Measurements from ENCODE around the gene ZNF423. TPM values are rescaled to one million over a fixed set of nuclear protein-coding genes. Genes with fewer than 3 reads are reported as not detected.
A peak's percentile ranks its signal among the peaks of the same experiment; 100 is the strongest.

The ZNF423 gene
- polyA plus RNA-seq, 1 of the 3 experiments (the other 2 are of a cell fraction), result 1.2 TPM

DNA sequence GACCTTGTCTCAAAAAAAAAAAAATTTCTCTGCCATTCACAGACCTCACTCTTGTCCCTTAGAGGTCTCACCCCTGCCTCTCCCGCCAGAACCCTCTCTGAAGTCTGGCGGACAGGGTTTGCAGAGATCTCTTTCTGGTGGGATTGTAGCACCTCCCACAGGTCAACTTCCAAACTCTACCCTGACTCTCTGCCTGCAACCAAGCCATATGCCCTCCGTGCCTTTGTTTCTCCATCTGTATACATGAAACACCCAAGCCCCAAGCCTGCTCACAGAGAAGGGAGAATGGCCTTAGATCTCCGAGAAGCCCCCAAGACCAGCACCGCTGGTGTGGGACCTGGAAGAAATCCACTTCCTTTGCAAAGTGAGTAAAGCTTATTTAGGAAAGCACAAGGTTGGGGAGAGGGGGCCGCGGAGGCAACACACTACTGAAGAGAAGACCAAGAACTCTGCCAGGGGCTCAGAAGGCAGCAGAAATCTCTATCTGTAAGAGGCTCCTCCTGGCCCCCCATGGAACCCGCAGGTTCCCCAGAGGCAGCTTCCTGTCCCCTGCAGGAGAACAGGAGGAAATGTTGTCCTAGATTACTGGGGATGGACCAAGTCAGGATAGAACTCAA lies 262.4 kb downstream of the ZNF423 start:
- Histone ChIP-seq H3F3A (replicated peaks; ENCODE audit: insufficient read depth) (no peaks in the 10 kb centered on the region), H3K4me2 (no peak overlapping the region), H3K9ac (no peak overlapping the region), H3K4me3 (ENCODE audit: low read depth in 2 of 2, low read length in 1 of 2) (no peak overlapping the region), H3K27me3 (ENCODE audit: insufficient read depth) (no peaks in the 10 kb centered on the region), H3K27ac (ENCODE audit: low read depth in 2 of 2, low read length in 1 of 2) (peak overlapping the region in 1 of 2 experiments; percentile 98; a peak in 2 of 4 replicates), H3K79me2 (ENCODE audit: insufficient read depth) (no peaks in the 10 kb centered on the region), H3K36me3 (replicated peaks in 1 of 2; ENCODE audit: control insufficient read depth in 1 of 2, insufficient read depth in 2 of 2, low read length in 1 of 2) (no peaks in the 10 kb centered on the region), H3K9me2 (no peaks in the 10 kb centered on the region), H3K4me1 (ENCODE audit: control insufficient read depth in 1 of 2, insufficient read depth in 2 of 2, low read depth in 1 of 2, low read length in 1 of 2) (peaks cover 11 to 70% of the 10 kb centered on the region in 2 experiments; a peak in 3 of 4 replicates), H3K9me3 (no peaks in the 10 kb centered on the region), H2AFZ (ENCODE audit: low read depth) (no peak overlapping the region), H4K20me1 (ENCODE audit: insufficient read depth) (no peaks in the 10 kb centered on the region)
- CTCF ChIA-PET, result interaction anchor here (0.6 to 4.2 kb wide), 55 partner anchors 10 to 328 kb away, joined by 3 to 42 read pairs (median 4); no protein-coding TSS in a partner anchor
- TF ChIP-seq MXI1 (IDR thresholded peaks at IDR 0.05; ENCODE audit: low read depth, low read length), result no peak
- TF ChIP-seq RAD21 (IDR thresholded peaks at IDR 0.05; ENCODE audit: low read length), result peak; percentile 24; the same call in 1 of the 2 replicates
- POLR2A ChIA-PET, result interaction anchor here (1.1 to 1.6 kb wide), 2 partner anchors 32 to 45 kb away, joined by 3 read pairs; no protein-coding TSS in a partner anchor
- whole genome bisulfite sequencing (ENCODE audit: low lambda C conversion rate), result 59% methylated on average over 8 of the region's 8 CpGs
- DNase-seq, result no peak

DNA sequence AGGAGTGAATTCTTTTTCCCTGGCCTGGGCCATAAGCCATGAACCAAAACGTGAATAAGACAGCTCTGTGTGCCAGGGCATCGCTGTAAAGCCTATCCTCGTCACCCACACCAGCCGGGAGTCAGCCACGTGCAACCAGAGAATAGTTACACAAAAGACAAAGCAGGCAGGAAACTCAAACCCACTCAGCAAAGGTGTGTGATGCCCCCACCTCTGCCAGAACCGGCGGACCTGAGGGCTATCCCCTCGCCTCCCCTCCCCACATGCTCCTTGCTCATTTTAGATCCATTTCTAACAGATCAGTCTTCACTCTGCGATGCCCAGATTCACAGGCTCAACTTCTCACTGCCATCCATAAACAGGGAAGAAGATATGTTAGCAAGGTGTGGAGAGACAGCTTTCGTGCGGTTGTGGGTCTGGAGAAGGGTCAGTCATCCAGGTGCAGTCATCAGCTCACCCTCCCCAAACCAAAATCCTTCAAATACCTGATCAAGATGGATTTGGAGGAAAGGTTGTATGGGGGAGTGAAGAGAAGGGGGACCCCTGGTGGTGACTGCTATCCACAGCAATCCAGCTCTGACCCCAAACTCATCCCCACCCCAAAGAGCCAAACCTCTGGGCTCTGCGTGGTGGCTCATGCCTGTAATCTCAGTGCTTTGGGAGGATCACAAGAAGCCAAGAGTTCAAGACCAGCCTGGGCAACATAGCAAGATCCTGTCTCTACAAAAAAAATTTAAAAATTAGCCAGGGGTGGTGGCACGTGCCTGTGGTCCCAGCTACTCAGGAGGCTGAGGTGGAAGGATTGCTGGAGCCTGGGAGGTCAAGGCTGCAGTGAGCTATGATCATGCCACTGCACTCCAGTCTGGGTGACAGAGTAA lies 263.1 kb downstream of the ZNF423 start:
- H3K4me2 ChIP-seq, result no peak overlapping the region
- H2AFZ ChIP-seq (ENCODE audit: low read depth), result no peak overlapping the region
- H4K20me1 ChIP-seq (ENCODE audit: insufficient read depth), result no peaks in the 10 kb centered on the region
- H3K79me2 ChIP-seq (ENCODE audit: insufficient read depth), result no peaks in the 10 kb centered on the region
- 54% methylated on average over 6 of the region's 13 CpGs for WGBS (ENCODE audit: low lambda C conversion rate)
- no peaks in the 10 kb centered on the region for H3K9me3 ChIP-seq
- TF ChIP-seq RAD21 (IDR thresholded peaks at IDR 0.05; ENCODE audit: low read length) (peak; percentile 68), EZH2phosphoT487 (IDR thresholded peaks at IDR 0.05; ENCODE audit: borderline replicate concordance, low read depth) (no peak), POLR2AphosphoS5 (IDR thresholded peaks at IDR 0.05; ENCODE audit: low read depth, low read length) (no peak), SMC3 (IDR thresholded peaks at IDR 0.05; ENCODE audit: low read depth, low read length) (peak; percentile 67)
- TF ChIP-seq, protein P1, sequence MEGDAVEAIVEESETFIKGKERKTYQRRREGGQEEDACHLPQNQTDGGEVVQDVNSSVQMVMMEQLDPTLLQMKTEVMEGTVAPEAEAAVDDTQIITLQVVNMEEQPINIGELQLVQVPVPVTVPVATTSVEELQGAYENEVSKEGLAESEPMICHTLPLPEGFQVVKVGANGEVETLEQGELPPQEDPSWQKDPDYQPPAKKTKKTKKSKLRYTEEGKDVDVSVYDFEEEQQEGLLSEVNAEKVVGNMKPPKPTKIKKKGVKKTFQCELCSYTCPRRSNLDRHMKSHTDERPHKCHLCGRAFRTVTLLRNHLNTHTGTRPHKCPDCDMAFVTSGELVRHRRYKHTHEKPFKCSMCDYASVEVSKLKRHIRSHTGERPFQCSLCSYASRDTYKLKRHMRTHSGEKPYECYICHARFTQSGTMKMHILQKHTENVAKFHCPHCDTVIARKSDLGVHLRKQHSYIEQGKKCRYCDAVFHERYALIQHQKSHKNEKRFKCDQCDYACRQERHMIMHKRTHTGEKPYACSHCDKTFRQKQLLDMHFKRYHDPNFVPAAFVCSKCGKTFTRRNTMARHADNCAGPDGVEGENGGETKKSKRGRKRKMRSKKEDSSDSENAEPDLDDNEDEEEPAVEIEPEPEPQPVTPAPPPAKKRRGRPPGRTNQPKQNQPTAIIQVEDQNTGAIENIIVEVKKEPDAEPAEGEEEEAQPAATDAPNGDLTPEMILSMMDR (IDR thresholded peaks at IDR 0.05), result peak; percentile 81
- H3K4me1 ChIP-seq (ENCODE audit: control insufficient read depth in 1 of 2, insufficient read depth in 2 of 2, low read depth in 1 of 2, low read length in 1 of 2), result peaks cover 11 to 67% of the 10 kb centered on the region in 2 experiments; a peak in 3 of 4 replicates
- POLR2A ChIA-PET, result interaction anchor here (0.5 kb wide), 1 partner anchor 863 kb away, joined by 3 read pairs; no protein-coding TSS in a partner anchor
- no peak overlapping the region; a peak in 1 of 4 replicates for H3K4me3 ChIP-seq (ENCODE audit: low read depth in 2 of 2, low read length in 1 of 2)
- DNase-seq, result peak; percentile 79
- no peaks in the 10 kb centered on the region for H3K27me3 ChIP-seq (ENCODE audit: insufficient read depth)
- H3F3A ChIP-seq (replicated peaks; ENCODE audit: insufficient read depth), result no peaks in the 10 kb centered on the region
- H3K9ac ChIP-seq, result no peak overlapping the region
- H3K27ac ChIP-seq (ENCODE audit: low read depth in 2 of 2, low read length in 1 of 2), result peak overlapping the region in 1 of 2 experiments; percentile 66; a peak in 2 of 4 replicates
- H3K36me3 ChIP-seq (replicated peaks in 1 of 2; ENCODE audit: control insufficient read depth in 1 of 2, insufficient read depth in 2 of 2, low read length in 1 of 2), result no peaks in the 10 kb centered on the region
- CTCF ChIA-PET, result interaction anchor here (0.6 to 4.2 kb wide), 65 partner anchors 9 to 329 kb away, joined by 3 to 42 read pairs (median 4); no protein-coding TSS in a partner anchor
- H3K9me2 ChIP-seq, result no peaks in the 10 kb centered on the region
